HepG2 (cell line): ENCODE measurements around the gene STRIP1. TPM values are rescaled to one million over a fixed set of nuclear protein-coding genes. Genes with fewer than 3 reads are reported as not detected.
A peak's percentile ranks its signal among the peaks of the same experiment; 100 is the strongest.

Experiments used
- ATAC-seq: fragments of 200-7000 bp; cut with Tn5 transposase; 3 replicates; pipeline ENCODE4 v1.9.1; 2020; ENCODE audit warnings: mild to moderate bottlenecking, moderate library complexity
- BruUV-seq: library from RNA; stranded (reverse); fragments of 400-500 nt; replicated peaks from 2 replicates; lab custom pipeline; 2021; lab: Mats Ljungman, UMichigan
- CTCF ChIA-PET: fragments of 300-600 bp; formaldehyde crosslinking; extraction: SDS; loops from one replicate; lab custom pipeline; 2021; ENCODE audit warnings: low total read pairs, inconsistent platforms, low intra/inter-chr PET ratio; lab: Yijun Ruan, JAX
- POLR2A ChIA-PET: fragments of 350-600 bp; sonication (Branson Sonifier 250); formaldehyde crosslinking; loops from one replicate; lab custom pipeline; 2020; ENCODE audit warnings: antibody characterized with exemption, inconsistent platforms; lab: Yijun Ruan, JAX
- DNase-seq: peaks from one replicate; pipeline ENCODE4 v3.0.0-alpha.2; 2015; ENCODE audit warnings: low spot score
- FAIRE-seq: peaks from 3 replicates; lab custom pipeline; 2011; peaks lifted over from hg19 to GRCh38; lab: Jason Lieb, UNC
- H2AFZ ChIP-seq: one replicate; pipeline ENCODE4 v1.6.1; 2011; ENCODE audit warnings: low read length, inconsistent platforms
- H3K27ac ChIP-seq: fragments of 300-600 bp; 3 replicates; pipeline ENCODE4 v1.8.0; 2011; ENCODE audit warnings: mixed run types, mild to moderate bottlenecking, mixed read lengths, low read length, inconsistent platforms; ENCODE audit not compliant: insufficient read depth; ENCODE audit errors: extremely low read length
- H3K27me3 ChIP-seq, 2 experiments: fragments of 200-600 bp in 1 of 2; 2 replicates in 1 of 2; 3 replicates in 1 of 2; pipeline versions ENCODE4 v1.6.0 to v1.8.0; 2011; ENCODE audit warnings: low read length in 2 of 2, mild to moderate bottlenecking in 2 of 2, moderate library complexity in 2 of 2, inconsistent platforms in 1 of 2; ENCODE audit not compliant: insufficient read depth in 2 of 2, control insufficient read depth in 1 of 2
- H3K36me3 ChIP-seq, 2 experiments: fragments of 200-600 bp in 1 of 2; replicated peaks in 1 of 2; 2 replicates in 1 of 2; 3 replicates in 1 of 2; pipeline versions ENCODE4 v1.5.1 to v1.8.0; 2011; ENCODE audit warnings: low read length in 2 of 2, inconsistent platforms in 1 of 2; ENCODE audit not compliant: insufficient read depth in 2 of 2, control insufficient read depth in 1 of 2
- H3K4me1 ChIP-seq: 2 replicates; pipeline ENCODE4 v1.5.1; 2012; ENCODE audit warnings: low read length, inconsistent platforms; ENCODE audit not compliant: insufficient read depth
- H3K4me2 ChIP-seq: 2 replicates; pipeline ENCODE4 v1.6.0; 2011; ENCODE audit warnings: low read depth, low read length, inconsistent platforms
- H3K4me3 ChIP-seq, 3 experiments: fragments of 200-600 bp in 1 of 3; sonication (generic), shearing (Covaris generic) in 1 of 3; replicated peaks in 1 of 3; 2 replicates each; pipeline ENCODE4 v1.5.1; 2011 to 2016; ENCODE audit warnings: low read length in 3 of 3, inconsistent platforms in 2 of 3, low read depth in 2 of 3, mild to moderate bottlenecking in 2 of 3, control low read depth in 1 of 3, mixed read lengths in 1 of 3; ENCODE audit not compliant: insufficient read depth in 1 of 3
- H3K79me2 ChIP-seq: one replicate; pipeline ENCODE4 v1.6.1; 2011; ENCODE audit warnings: low read length, inconsistent platforms; ENCODE audit not compliant: insufficient read depth
- H3K9ac ChIP-seq: 2 replicates; pipeline ENCODE4 v1.6.0; 2011; ENCODE audit warnings: mild to moderate bottlenecking, low read depth, low read length, inconsistent platforms; ENCODE audit not compliant: insufficient read depth
- H3K9me3 ChIP-seq: 2 replicates; pipeline ENCODE4 v1.5.1; 2012; ENCODE audit warnings: mild to moderate bottlenecking, low read length
- H4K20me1 ChIP-seq: 2 replicates; pipeline ENCODE4 v1.6.0; 2011; ENCODE audit warnings: inconsistent platforms, mild to moderate bottlenecking, low read length, moderate library complexity; ENCODE audit not compliant: insufficient read depth
- BCL6 ChIP-seq: IDR thresholded peaks from 2 replicates; pipeline ENCODE4 v1.6.1; 2016; ENCODE audit warnings: missing genetic modification reagents, missing compliant biosample characterization
- KDM5A ChIP-seq: fragments of 200-600 bp; sonication (generic); IDR thresholded peaks from 2 replicates; pipeline ENCODE4 v1.7.0; 2018; ENCODE audit warnings: antibody characterized with exemption, mild to moderate bottlenecking, low read length, borderline replicate concordance
- SOX13 ChIP-seq, 3 experiments: fragments of 450-650 bp in 1 of 3; sonication (generic) in 1 of 3; formaldehyde crosslinking in 1 of 3; IDR thresholded peaks in 2 of 3; conservative IDR thresholded peaks in 1 of 3; 2 replicates each; pipeline versions ENCODE4 v1.5.0 to v1.6.1; 2016 to 2020; ENCODE audit warnings: antibody characterized with exemption in 1 of 3, mild to moderate bottlenecking in 1 of 3, missing compliant biosample characterization in 1 of 3, missing genetic modification reagents in 1 of 3, moderate library complexity in 1 of 3
- TEAD3 ChIP-seq: optimal IDR thresholded peaks from 2 replicates; pipeline ENCODE3; 2016; ENCODE audit warnings: borderline replicate concordance
- ZNF235 ChIP-seq: sonication (generic); formaldehyde crosslinking; IDR thresholded peaks from 2 replicates; pipeline ENCODE4 v1.8.1; 2023; ENCODE audit warnings: mild to moderate bottlenecking, missing genetic modification reagents, borderline replicate concordance
- ZNF407 ChIP-seq: sonication (generic); formaldehyde crosslinking; IDR thresholded peaks from one replicate; pipeline ENCODE4 v1.5.1; 2020; ENCODE audit warnings: mild to moderate bottlenecking, missing genetic modification reagents; ENCODE audit errors: not compliant biosample characterization
- ZNF556 ChIP-seq: sonication (generic); formaldehyde crosslinking; IDR thresholded peaks from 2 replicates; pipeline ENCODE4 v1.4.0; 2020; ENCODE audit warnings: mild to moderate bottlenecking, missing genetic modification reagents, borderline replicate concordance
- ZSCAN9 ChIP-seq: IDR thresholded peaks from 2 replicates; pipeline ENCODE4 v1.6.1; 2016; ENCODE audit warnings: borderline replicate concordance
- WGBS: methylation state at CpG from one replicate; pipeline ENCODE4 v1.1.6; 2017; ENCODE audit warnings: low lambda C conversion rate; 5-methylcytosine and 5-hydroxymethylcytosine counted together
- in situ Hi-C: cut with HindIII; loops from 2 replicates; pipeline ENCODE4 v1.10.0; 2017; ENCODE audit warnings: low pct_unique_long_range_greater_than_20kb; ENCODE audit not compliant: extremely low pct_ligation_motif_present
- intact Hi-C: fragments of 100-400 bp; cut with micrococcal nuclease; formaldehyde crosslinking; loops from one replicate; pipeline ENCODE4 v1.10.0; 2022; ENCODE audit not compliant: unreplicated experiment
- polyA plus RNA-seq, 8 experiments: library from polyadenylated mRNA; depleted of rRNA in 3 of 8; stranded (reverse) in 7 of 8; unstranded in 1 of 8; fragments of >200 nt; fragmentation: Illumina TruSeq in 4 of 8; extraction: Trizol in 4 of 8; gene quantifications; 2 replicates each; pipeline versions ENCODE4 v1.2.1 to v1.2.3, GENCODE V29; 2011 to 2016; ENCODE audit warnings: low read depth in 4 of 8, missing spikeins in 1 of 8, mixed read lengths in 1 of 8; ENCODE audit not compliant: insufficient read depth in 1 of 8
- total RNA-seq, 5 experiments: library from RNA; depleted of rRNA; stranded (reverse); fragments of >200 nt; fragmentation: Illumina TruSeq; extraction: Trizol; gene quantifications; 2 replicates each; pipeline ENCODE4 v1.2.3, GENCODE V29; 2016; ENCODE audit warnings: low read depth in 1 of 5

STRIP1 gene
- total and polyA plus RNA-seq, 2 of the 13 experiments (the other 11 are each of a cell fraction or from before 2014, with no cell fraction given) = 20.9 to 27.9 TPM

- TF ChIP-seq SOX13 (IDR thresholded peaks at IDR 0.05) (no peak), SOX13 (CRISPR knock-in tag; conservative IDR thresholded peaks at IDR 0.05 in 1 of 2, IDR thresholded peaks at IDR 0.05 in 1 of 2) (peak in 1 of 2 experiments; percentile 62; a peak in 1 of 4 replicates), TEAD3 (CRISPR knock-in tag) (peak; percentile 31), BCL6 (0 out of 2 replicates have a peak, but pooled peaks have one; percentile 38)
These were observed 46.0 kb upstream of the STRIP1 start (continued) for GRCh38 chr1:109988349-109988914.

- no TSS peak for BruUV-seq
- peaks cover 50% of the 10 kb centered on the region for H3K4me1 ChIP-seq
- ATAC-seq = no peak
- in situ Hi-C loops (loop anchor here (10.0 kb wide), 1 partner anchor 345 kb away; no protein-coding TSS in a partner anchor), intact Hi-C loops (loop anchor here (5.0 to 10.0 kb wide), 3 partner anchors 275 to 445 kb away; partner anchors contain the start of genes GNAI3 and GSTM5)
- no peak overlapping the region; the same call in 1 of the 2 replicates for H3K4me2 ChIP-seq
- peaks cover 4% of the 10 kb centered on the region in 2 experiments; a peak in 2 of 5 replicates for H3K36me3 ChIP-seq
- H3K79me2 ChIP-seq = peaks cover 73% of the 10 kb centered on the region
- 94% methylated on average over 9 of the region's 9 CpGs for WGBS
- no peak for FAIRE-seq
- no peak overlapping the region for H3K4me3 ChIP-seq
- ChIA-PET POLR2A (interaction anchor here (1.4 kb wide), 1 partner anchor 14 kb away, joined by 3 read pairs; no protein-coding TSS in a partner anchor), CTCF (no interaction called here)
- no peak overlapping the region for H3K9ac ChIP-seq
- H3K27me3 ChIP-seq = no peaks in the 10 kb centered on the region; a peak in 1 of 5 replicates
- no peak overlapping the region for H2AFZ ChIP-seq
- H3K27ac ChIP-seq = no peak overlapping the region
- H3K9me3 ChIP-seq = no peaks in the 10 kb centered on the region
- peaks cover 3% of the 10 kb centered on the region for H4K20me1 ChIP-seq
- no peak for DNase-seq
- no peak for TF ChIP-seq ZNF407 (CRISPR knock-in tag)
- no peak for TF ChIP-seq ZNF556
- no peak for TF ChIP-seq KDM5A
- no peak for TF ChIP-seq ZSCAN9
- no peak for TF ChIP-seq ZNF235
These were observed 44.7 kb upstream of the STRIP1 start for GRCh38 chr1:109989506-109990301.
